HEK293 (cell line): ENCODE measurements around the gene TTC39C.

ENCODE experiments used
- CTCF ChIP-seq: fragments of 450-650 bp; formaldehyde crosslinking; IDR thresholded peaks from 2 replicates; pipeline ENCODE4 v1.5.1; 2016; ENCODE audit warnings: missing biosample characterization, missing genetic modification characterization
- KLF7 ChIP-seq: fragments of 450-650 bp; formaldehyde crosslinking; IDR thresholded peaks from 2 replicates; pipeline ENCODE4 v1.5.1; 2016; ENCODE audit warnings: missing biosample characterization, missing genetic modification characterization, borderline replicate concordance
- KLF9 ChIP-seq: fragments of 450-650 bp; formaldehyde crosslinking; IDR thresholded peaks from 2 replicates; pipeline ENCODE4 v1.5.1; 2016; ENCODE audit warnings: missing biosample characterization, missing genetic modification characterization, low read depth
- PBX3 ChIP-seq: sonication (generic); formaldehyde crosslinking; IDR thresholded peaks from 2 replicates; pipeline ENCODE4 v1.8.1; 2022; ENCODE audit warnings: mild to moderate bottlenecking, moderate library complexity, missing genetic modification reagents
- RBAK ChIP-seq: fragments of 450-650 bp; formaldehyde crosslinking; IDR thresholded peaks from 2 replicates; pipeline ENCODE4 v1.5.1; 2016; ENCODE audit warnings: missing biosample characterization, missing genetic modification characterization
- REST ChIP-seq: fragments of 450-650 bp; formaldehyde crosslinking; IDR thresholded peaks from 2 replicates; pipeline ENCODE4 v1.5.1; 2016; ENCODE audit warnings: missing biosample characterization, missing genetic modification characterization
- SP7 ChIP-seq: fragments of 450-650 bp; formaldehyde crosslinking; IDR thresholded peaks from 2 replicates; pipeline ENCODE4 v1.5.1; 2016; ENCODE audit warnings: missing biosample characterization, missing genetic modification characterization
- ZNF140 ChIP-seq: fragments of 450-650 bp; formaldehyde crosslinking; IDR thresholded peaks from 2 replicates; pipeline ENCODE4 v1.5.1; 2016; ENCODE audit warnings: missing biosample characterization, missing genetic modification characterization
- ZNF24 ChIP-seq: fragments of 450-650 bp; formaldehyde crosslinking; IDR thresholded peaks from 2 replicates; pipeline ENCODE4 v1.5.1; 2016; ENCODE audit warnings: missing biosample characterization, missing genetic modification characterization
- ZNF37A ChIP-seq: fragments of 450-650 bp; IDR thresholded peaks from 2 replicates; pipeline ENCODE4 v1.5.1; 2018; ENCODE audit warnings: missing biosample characterization, missing genetic modification characterization
- ZNF560 ChIP-seq: fragments of 450-650 bp; formaldehyde crosslinking; IDR thresholded peaks from 2 replicates; pipeline ENCODE4 v1.5.1; 2017; ENCODE audit warnings: missing biosample characterization, missing genetic modification characterization, borderline replicate concordance
- ZNF626 ChIP-seq: fragments of 450-650 bp; sonication (Bioruptor Pico); formaldehyde crosslinking; IDR thresholded peaks from 2 replicates; pipeline ENCODE4 v1.5.1; 2018; ENCODE audit warnings: missing biosample characterization, missing genetic modification characterization, inconsistent platforms

- TF ChIP-seq CTCF (no peak), ZNF626 (no peak), RBAK (no peak), ZNF37A (tag by site-specific recombination) (no peak), ZNF560 (no peak), PBX3 (CRISPR knock-in tag) (no peak), ZNF24 (tag by site-specific recombination) (no peak), SP7 (tag by site-specific recombination) (no peak), ZNF140 (tag by site-specific recombination) (no peak), KLF7 (tag by site-specific recombination) (no peak), KLF9 (tag by site-specific recombination) (no peak), REST (tag by site-specific recombination) (no peak)
Measured at GRCh38 chr18:24010673-24011072, 3.9 kb upstream of the TTC39C start.
